ENCODE results near the gene MED12L.

Gene MED12L

DNA sequence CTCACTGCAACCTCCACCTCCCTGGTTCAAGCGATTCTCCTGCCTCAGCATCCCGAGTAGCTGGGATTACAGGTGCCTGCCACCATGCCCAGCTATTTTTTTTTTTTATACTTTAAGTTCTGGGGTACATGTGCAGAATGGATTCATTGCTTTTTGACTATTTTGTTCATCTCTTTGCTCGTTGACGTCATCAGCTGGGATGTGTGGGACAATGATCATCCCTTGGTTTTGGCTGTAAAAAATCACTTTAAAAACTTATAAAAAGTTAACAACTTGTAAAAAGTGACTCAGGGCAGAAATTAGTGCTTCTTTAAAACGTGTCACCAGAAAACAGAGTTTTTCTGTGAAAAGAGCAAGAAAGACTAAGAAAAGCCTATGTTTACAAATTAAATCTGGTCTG lies 337.6 kb downstream of the MED12L start:
- Histone ChIP-seq H3K4me3 (ENCODE audit: low read depth, low read length) (no peak overlapping the region), H3K4me1 (ENCODE audit: control insufficient read depth, insufficient read depth, low read length) (no peaks in the 10 kb centered on the region), H3K36me3 (ENCODE audit: control insufficient read depth in 2 of 2, insufficient read depth in 1 of 2, low read length in 2 of 2) (no peaks in the 10 kb centered on the region), H3K9me3 (ENCODE audit: control insufficient read depth, insufficient read depth, low read depth, low read length) (no peaks in the 10 kb centered on the region), H3K27ac (ENCODE audit: extremely low read depth, low read depth, low read length) (no peak overlapping the region)
- CTCF ChIA-PET: interaction anchor here (0.6 kb wide), 1 partner anchor 192 kb away, joined by 3 read pairs; no protein-coding TSS in a partner anchor
- TF ChIP-seq ZBTB21 (tag by site-specific recombination; IDR thresholded peaks at IDR 0.05): no peak
- TF ChIP-seq SETDB1 (IDR thresholded peaks at IDR 0.05; ENCODE audit: insufficient read length, low read length): no peak
- no peak for TF ChIP-seq ZFP41 (tag by site-specific recombination; IDR thresholded peaks at IDR 0.05; ENCODE audit: borderline replicate concordance)
- no peak for TF ChIP-seq MEIS1 (CRISPR knock-in tag; IDR thresholded peaks at IDR 0.05; ENCODE audit: borderline replicate concordance)
- TF ChIP-seq ZBTB1 (tag by site-specific recombination; IDR thresholded peaks at IDR 0.05): no peak
- no peak for TF ChIP-seq SP7 (tag by site-specific recombination; IDR thresholded peaks at IDR 0.05)
- no peak for TF ChIP-seq ZNF223 (tag by site-specific recombination; IDR thresholded peaks at IDR 0.05)
- TF ChIP-seq TRIM28 (IDR thresholded peaks at IDR 0.05; ENCODE audit: borderline replicate concordance, low read length): no peak
- no peak for TF ChIP-seq ZNF174 (tag by site-specific recombination; IDR thresholded peaks at IDR 0.05)
- no peak for TF ChIP-seq ZNF140 (tag by site-specific recombination; IDR thresholded peaks at IDR 0.05)
- no peak for TF ChIP-seq ZNF488 (tag by site-specific recombination; IDR thresholded peaks at IDR 0.05)
- no peak for TF ChIP-seq ZNF302 (tag by site-specific recombination; IDR thresholded peaks at IDR 0.05; ENCODE audit: low read depth)
- TF ChIP-seq ZNF701 (tag by site-specific recombination; IDR thresholded peaks at IDR 0.05): no peak
- no peak for TF ChIP-seq OVOL3 (tag by site-specific recombination; IDR thresholded peaks at IDR 0.05)
- TF ChIP-seq ZNF433 (tag by site-specific recombination; IDR thresholded peaks at IDR 0.05; ENCODE audit: low read depth): no peak
- TF ChIP-seq ZNF623 (tag by site-specific recombination; IDR thresholded peaks at IDR 0.05): no peak
- no peak for TF ChIP-seq ZNF704 (tag by site-specific recombination; IDR thresholded peaks at IDR 0.05)
- no peak for TF ChIP-seq ZNF23 (tag by site-specific recombination; IDR thresholded peaks at IDR 0.05; ENCODE audit: borderline replicate concordance)
- no peak for TF ChIP-seq KLF1 (tag by site-specific recombination; IDR thresholded peaks at IDR 0.05)
- no peak for TF ChIP-seq SALL2 (tag by site-specific recombination; IDR thresholded peaks at IDR 0.05; ENCODE audit: borderline replicate concordance)
- POLR2A ChIA-PET: no interaction called here

DNA sequence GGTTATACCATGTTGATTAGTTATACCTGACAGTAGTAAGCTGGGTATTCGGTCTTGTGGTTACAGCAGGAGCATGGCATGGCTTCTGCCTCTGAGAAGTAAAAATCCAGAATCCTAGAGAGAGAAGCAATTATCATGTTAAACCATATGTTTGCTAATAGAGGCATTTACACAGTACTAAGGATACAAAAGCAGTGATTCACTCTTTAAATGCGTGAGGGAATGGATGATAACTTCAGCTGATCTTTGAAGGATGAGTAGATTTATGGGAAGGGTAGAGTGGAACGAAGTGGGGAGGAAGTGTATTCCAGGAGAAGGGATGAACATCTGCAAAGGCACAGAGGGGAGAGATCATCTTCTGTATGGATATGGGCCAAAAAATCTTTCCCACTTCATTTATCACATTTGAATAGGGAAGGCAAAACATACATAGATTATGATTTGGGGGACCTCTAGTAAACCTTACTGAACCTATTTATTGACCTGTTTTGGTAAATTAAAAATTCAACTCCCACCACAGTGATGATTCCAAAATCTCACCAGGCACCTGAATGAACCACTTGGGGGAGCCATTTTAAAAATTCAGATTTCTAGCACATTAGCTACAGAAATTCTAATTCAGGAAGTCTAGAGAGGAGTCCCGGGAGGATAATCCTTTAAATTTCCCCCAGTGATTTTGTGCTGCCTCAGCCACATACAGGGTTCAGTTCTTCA lies 340.3 kb downstream of the MED12L start:
- no peak for TF ChIP-seq ZNF121 (tag by site-specific recombination; IDR thresholded peaks at IDR 0.05)
- TF ChIP-seq HOXC10 (CRISPR knock-in tag; IDR thresholded peaks at IDR 0.05): no peak
- TF ChIP-seq YY1 (tag by site-specific recombination; IDR thresholded peaks at IDR 0.05): no peak
- no peak for TF ChIP-seq TSHZ1 (tag by site-specific recombination; IDR thresholded peaks at IDR 0.05; ENCODE audit: borderline replicate concordance)
- TF ChIP-seq ZBTB6 (tag by site-specific recombination; IDR thresholded peaks at IDR 0.05): no peak
- ChIA-PET CTCF (interaction anchor here (0.7 to 2.5 kb wide), 9 partner anchors 9 to 493 kb away, joined by 3 to 10 read pairs (median 4); no protein-coding TSS in a partner anchor), POLR2A (no interaction called here)
- Histone ChIP-seq H3K36me3 (ENCODE audit: control insufficient read depth in 2 of 2, insufficient read depth in 1 of 2, low read length in 2 of 2) (peaks cover 0 to 2% of the 10 kb centered on the region in 2 experiments; a peak in 1 of 3 replicates), H3K27ac (ENCODE audit: extremely low read depth, low read depth, low read length) (no peak overlapping the region), H3K9me3 (ENCODE audit: control insufficient read depth, insufficient read depth, low read depth, low read length) (no peaks in the 10 kb centered on the region), H3K4me1 (ENCODE audit: control insufficient read depth, insufficient read depth, low read length) (no peaks in the 10 kb centered on the region), H3K4me3 (ENCODE audit: low read depth, low read length) (no peak overlapping the region)

Data from HEK293 (cell line).